Testis (tissue), 3 donors: Measurements from ENCODE around the gene IPO11. TPM values are rescaled to one million over a fixed set of nuclear protein-coding genes. Genes with fewer than 3 reads are reported as not detected.
"Not testable (repeated sequence)": the region's sequence is repeated elsewhere in the genome, so short reads cannot be mapped to it uniquely, and the experiment has no call there.

Experiments
- DNase-seq: peaks from one replicate; pipeline ENCODE4 v3.0.0-alpha.2; 2019
- H3K27ac ChIP-seq, 2 donors: fragments of 200-600 bp; sonication (generic); one replicate each; pipeline ENCODE4 v1.5.1; 2019
- H3K27me3 ChIP-seq: fragments of 200-600 bp; sonication (generic); one replicate; pipeline ENCODE4 v1.5.1; 2019
- H3K36me3 ChIP-seq: fragments of 200-600 bp; sonication (generic); one replicate; pipeline ENCODE4 v1.5.1; 2017; ENCODE audit warnings: low read depth; ENCODE audit errors: missing control alignments
- H3K4me1 ChIP-seq: fragments of 200-600 bp; sonication (generic); one replicate; pipeline ENCODE4 v1.5.1; 2019
- H3K4me3 ChIP-seq, 2 donors: fragments of 200-600 bp; sonication (generic); one replicate each; pipeline ENCODE4 v1.5.1; 2017 to 2019
- H3K9me3 ChIP-seq: fragments of 200-600 bp; sonication (generic); one replicate; pipeline ENCODE4 v1.5.1; 2017
- POLR2A ChIP-seq: fragments of 450-650 bp; IDR thresholded peaks from one replicate; pipeline ENCODE4 v1.6.1; 2017; ENCODE audit warnings: antibody characterized with exemption, mild to moderate bottlenecking, moderate library complexity
- WGBS, 2 donors: methylation state at CpG; one replicate each; pipeline ENCODE4 v1.1.5; 2018; 5-methylcytosine and 5-hydroxymethylcytosine counted together
- intact Hi-C: fragments of 100-400 bp; cut with DNase I; formaldehyde crosslinking; loops from one replicate; pipeline ENCODE4 v1.15.1; 2023; ENCODE audit warnings: low total_unique reads
- polyA plus RNA-seq: library from polyadenylated mRNA; stranded (reverse); fragments of 350-450 nt; fragmentation: Illumina TruSeq; extraction: RNeasy Lipid Tissue Mini Kit (QIAGEN cat#74804); gene quantifications from one replicate; pipeline ENCODE4 v1.2.3, GENCODE V29; 2014; ENCODE audit warnings: low read depth, low replicate concordance; ENCODE audit not compliant: insufficient read depth
- total RNA-seq, 2 donors: library from RNA; depleted of rRNA; stranded (reverse); fragments of >200 nt; gene quantifications; one replicate each; pipeline ENCODE4 v1.2.3, GENCODE V29; 2016
- TF ChIP-seq, protein P1 (sequence below), 3 experiments: fragments of 450-650 bp in 2 of 3; fragments of 200-600 bp in 1 of 3; sonication (generic) in 1 of 3; IDR thresholded peaks; one replicate each; pipeline ENCODE4 v1.5.1; 2016 to 2019; ENCODE audit warnings: antibody characterized with exemption in 3 of 3, mild to moderate bottlenecking in 2 of 3, moderate library complexity in 1 of 3

IPO11 gene
- total and polyA plus RNA-seq, 3 donors from 2014 or later = 50.3 to 74.5 (median 67.3) TPM

DNA sequence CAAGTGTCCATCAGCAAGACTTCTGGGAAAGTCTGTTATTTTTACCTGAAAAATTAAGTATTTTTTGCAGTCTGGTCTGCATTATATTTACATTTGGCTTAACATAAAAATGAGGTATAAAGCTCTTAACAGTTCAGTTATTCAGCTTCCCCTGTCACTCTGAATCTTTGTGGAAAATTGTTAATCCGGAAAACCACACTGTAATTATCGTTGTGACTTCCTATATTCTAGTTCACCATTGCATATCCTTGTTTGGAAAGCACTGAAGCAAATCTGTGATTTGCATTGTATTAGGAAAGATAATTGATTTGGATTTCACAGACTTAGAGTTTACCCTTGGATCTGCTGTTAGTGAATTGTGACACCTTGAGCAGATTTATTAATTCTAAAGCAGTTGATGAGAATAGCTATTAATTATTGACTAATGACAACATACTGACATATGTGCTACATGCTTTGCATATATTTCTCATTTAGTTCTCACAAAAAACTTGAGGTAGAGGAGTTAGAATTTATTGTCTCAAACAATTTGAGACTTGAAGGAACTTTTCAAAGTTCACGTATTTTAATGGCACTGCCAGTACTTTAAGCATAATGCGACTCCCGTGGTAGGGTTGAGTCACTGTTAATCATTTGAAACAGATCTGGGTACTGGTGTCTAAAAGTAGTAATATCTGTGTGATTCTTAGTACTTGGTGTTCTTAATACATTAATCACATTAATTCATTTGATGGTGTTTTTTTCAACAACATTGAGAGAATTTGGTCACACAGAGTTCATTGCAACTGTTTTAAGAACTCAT is 94.3 kb downstream of the IPO11 start:
- intact Hi-C loops = no loop called here
- no peaks in the 10 kb centered on the region for H3K9me3 ChIP-seq
- H3K4me3 ChIP-seq = no peak overlapping the region
- TF ChIP-seq POLR2A = no peak
- TF ChIP-seq, protein P1, sequence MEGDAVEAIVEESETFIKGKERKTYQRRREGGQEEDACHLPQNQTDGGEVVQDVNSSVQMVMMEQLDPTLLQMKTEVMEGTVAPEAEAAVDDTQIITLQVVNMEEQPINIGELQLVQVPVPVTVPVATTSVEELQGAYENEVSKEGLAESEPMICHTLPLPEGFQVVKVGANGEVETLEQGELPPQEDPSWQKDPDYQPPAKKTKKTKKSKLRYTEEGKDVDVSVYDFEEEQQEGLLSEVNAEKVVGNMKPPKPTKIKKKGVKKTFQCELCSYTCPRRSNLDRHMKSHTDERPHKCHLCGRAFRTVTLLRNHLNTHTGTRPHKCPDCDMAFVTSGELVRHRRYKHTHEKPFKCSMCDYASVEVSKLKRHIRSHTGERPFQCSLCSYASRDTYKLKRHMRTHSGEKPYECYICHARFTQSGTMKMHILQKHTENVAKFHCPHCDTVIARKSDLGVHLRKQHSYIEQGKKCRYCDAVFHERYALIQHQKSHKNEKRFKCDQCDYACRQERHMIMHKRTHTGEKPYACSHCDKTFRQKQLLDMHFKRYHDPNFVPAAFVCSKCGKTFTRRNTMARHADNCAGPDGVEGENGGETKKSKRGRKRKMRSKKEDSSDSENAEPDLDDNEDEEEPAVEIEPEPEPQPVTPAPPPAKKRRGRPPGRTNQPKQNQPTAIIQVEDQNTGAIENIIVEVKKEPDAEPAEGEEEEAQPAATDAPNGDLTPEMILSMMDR (IDR thresholded peaks at IDR 0.05) = no peak
- no peak for DNase-seq
- WGBS, 2 donors = 69 to 77% methylated on average over 5 of the region's 5 CpGs
- H3K27ac ChIP-seq = no peak overlapping the region
- peaks cover 3% of the 10 kb centered on the region for H3K4me1 ChIP-seq
- H3K36me3 ChIP-seq = no peaks in the 10 kb centered on the region
- no peaks in the 10 kb centered on the region for H3K27me3 ChIP-seq

DNA sequence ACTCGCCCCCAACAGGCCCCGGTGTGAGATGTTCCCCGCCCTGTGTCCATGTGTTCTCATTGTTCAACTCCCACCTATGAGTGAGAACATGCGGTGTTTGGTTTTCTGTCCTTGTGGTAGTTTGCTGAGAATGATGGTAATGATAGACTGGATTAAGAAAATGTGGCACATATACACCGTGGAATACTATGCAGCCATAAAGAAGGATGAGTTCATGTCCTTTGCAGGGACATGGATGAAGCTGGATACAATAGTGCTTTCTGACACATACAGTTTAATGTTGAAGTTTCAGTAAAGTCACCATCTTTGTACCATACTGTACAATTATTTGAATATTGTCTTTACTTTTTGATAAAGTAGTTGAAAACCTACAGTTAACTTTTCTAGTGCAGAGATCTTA is 96.2 kb downstream of the IPO11 start:
- intact Hi-C loops, H3K4me3 ChIP-seq, DNase-seq, H3K9me3 ChIP-seq, H3K36me3 ChIP-seq, H3K27ac ChIP-seq, H3K27me3 ChIP-seq, H3K4me1 ChIP-seq: not testable (repeated sequence)
- WGBS, 2 donors = 91 to 94% methylated on average over 5 of the region's 5 CpGs

DNA sequence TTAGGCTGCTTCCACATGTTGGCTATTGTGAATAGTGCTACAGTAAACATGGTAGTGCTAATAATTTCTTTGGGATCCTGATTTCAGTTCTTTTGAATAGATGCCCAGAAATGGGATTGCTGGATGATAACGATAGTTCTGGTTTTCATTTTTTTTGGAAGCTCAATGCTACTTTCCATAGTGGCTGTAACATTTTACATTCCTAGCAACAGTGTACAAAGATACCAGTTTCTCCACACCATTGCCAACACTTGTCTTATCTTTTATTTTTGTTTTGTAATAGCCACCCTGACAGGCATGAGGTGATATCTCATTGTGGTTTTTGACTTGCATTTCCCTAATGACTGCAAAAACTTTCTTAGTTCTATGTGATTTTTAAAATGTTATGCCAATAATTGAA is 97.2 kb downstream of the IPO11 start:
- 38 to 47% methylated on average over 1 of the region's 1 CpG for WGBS, 2 donors
- Histone ChIP-seq H3K4me3 (no peak overlapping the region), H3K27me3 (no peaks in the 10 kb centered on the region), H3K27ac (no peak overlapping the region), H3K9me3 (no peaks in the 10 kb centered on the region), H3K4me1 (peaks cover 3% of the 10 kb centered on the region), H3K36me3 (no peaks in the 10 kb centered on the region)
- TF ChIP-seq, protein P1 (IDR thresholded peaks at IDR 0.05) = no peak
- no peak for TF ChIP-seq POLR2A
- intact Hi-C loops = no loop called here
- no peak for DNase-seq

DNA sequence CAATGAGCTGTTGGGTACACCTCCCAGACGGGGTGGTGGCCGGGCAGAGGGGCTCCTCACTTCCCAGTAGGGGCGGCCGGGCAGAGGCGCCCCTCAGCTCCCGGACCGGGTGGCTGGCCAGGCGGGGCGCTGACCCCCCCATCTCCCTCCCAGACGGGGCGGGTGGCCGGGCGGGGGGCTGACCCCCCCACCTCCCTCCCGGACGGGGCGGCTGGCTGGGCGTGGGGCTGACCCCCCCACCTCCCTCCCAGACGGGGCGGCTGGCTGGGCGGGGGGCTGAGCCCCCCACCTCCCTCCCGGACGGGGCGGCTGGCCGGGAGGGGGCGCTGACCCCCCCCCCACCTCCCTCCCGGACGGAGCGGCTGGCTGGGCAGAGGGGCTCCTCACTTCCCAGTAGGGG is 100.5 kb downstream of the IPO11 start:
- H3K36me3 ChIP-seq, H3K9me3 ChIP-seq, H3K4me3 ChIP-seq, intact Hi-C loops, H3K27ac ChIP-seq, DNase-seq, H3K27me3 ChIP-seq, H3K4me1 ChIP-seq: not testable (repeated sequence)
- no CpG with 5 or more reads among the region's 28 CpGs for WGBS, 2 donors

DNA sequence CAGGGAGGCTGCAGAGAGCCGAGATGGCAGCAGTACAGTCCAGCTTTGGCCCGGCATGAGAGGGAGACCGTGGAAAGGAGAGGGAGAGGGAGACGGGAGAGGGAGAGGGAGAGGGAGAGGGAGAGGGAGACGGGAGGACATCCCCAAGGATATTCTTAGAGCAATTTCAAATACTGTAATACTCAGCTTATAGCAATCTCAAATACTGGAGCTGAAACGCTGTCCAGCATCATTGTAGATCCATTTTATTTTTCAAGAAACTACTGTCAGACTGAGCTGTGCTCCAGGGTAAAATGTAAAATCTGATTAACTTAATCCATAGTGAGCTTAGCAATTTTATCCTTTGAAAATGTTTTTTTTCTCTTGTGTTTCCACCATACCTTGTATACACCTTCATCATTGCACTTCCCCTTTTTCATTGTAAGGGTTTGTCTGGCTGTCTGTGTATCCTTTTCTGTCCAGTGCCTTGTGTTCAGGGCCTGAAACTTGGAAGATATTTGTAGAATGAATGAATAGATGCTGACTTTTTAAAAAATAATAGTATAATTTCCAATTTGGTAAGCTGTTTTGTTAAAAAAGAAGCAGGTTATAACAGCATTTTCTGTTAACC is 102.1 kb downstream of the IPO11 start:
- H3K9me3 ChIP-seq = no peaks in the 10 kb centered on the region
- H3K4me1 ChIP-seq = peaks cover under 1% of the 10 kb centered on the region
- H3K4me3 ChIP-seq = no peak overlapping the region
- H3K27ac ChIP-seq = no peak overlapping the region
- WGBS, 2 donors = 74 to 75% methylated on average over 6 of the region's 6 CpGs
- DNase-seq = no peak
- TF ChIP-seq POLR2A = no peak
- TF ChIP-seq, protein P1 (IDR thresholded peaks at IDR 0.05) = no peak
- intact Hi-C loops = no loop called here
- no peaks in the 10 kb centered on the region for H3K27me3 ChIP-seq
- H3K36me3 ChIP-seq = no peaks in the 10 kb centered on the region

DNA sequence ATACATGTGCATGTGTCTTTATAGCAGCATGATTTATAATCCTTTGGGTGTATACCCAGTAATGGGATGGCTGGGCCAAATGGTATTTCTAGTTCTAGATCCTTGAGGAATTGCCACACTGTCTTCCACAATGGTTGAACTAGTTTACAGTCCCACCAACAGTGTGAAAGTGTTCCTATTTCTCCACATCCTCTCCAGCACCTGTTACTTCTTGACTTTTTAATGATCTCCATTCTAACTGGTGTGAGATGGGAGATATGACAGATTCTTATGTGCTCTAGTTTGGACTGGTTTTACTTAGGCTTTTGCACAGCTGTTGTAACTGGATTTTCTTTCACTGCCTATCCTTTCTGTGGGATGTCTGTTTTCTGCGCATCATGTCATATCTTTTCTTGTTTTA is 108.2 kb downstream of the IPO11 start:
- 94 to 95% methylated on average over 1 of the region's 1 CpG for WGBS, 2 donors

More for the DNA sequence above, 108.2 kb downstream of the IPO11 start:
- H3K9me3 ChIP-seq, DNase-seq, H3K27ac ChIP-seq, H3K36me3 ChIP-seq, H3K4me3 ChIP-seq, H3K27me3 ChIP-seq, H3K4me1 ChIP-seq, intact Hi-C loops: not testable (repeated sequence)
